Measurements from ENCODE around the gene RER1.

GRCh38 chr1:2345297-2346075, 46.2 kb upstream of the RER1 start:
- TF ChIP-seq CTCF (IDR thresholded peaks at IDR 0.05; ENCODE audit: insufficient read depth, low read depth, low read length): no peak
- no peak for TF ChIP-seq EZH2 (IDR thresholded peaks at IDR 0.05; ENCODE audit: insufficient read depth, low read length)
